K562 (cell line): Measurements from ENCODE around the gene LPIN3. TPM values are rescaled to one million over a fixed set of nuclear protein-coding genes. Genes with fewer than 3 reads are reported as not detected.

Experiments
- DIDO1 ChIP-seq: fragments of 450-650 bp; IDR thresholded peaks from 2 replicates; pipeline ENCODE4 v1.6.1; 2016; ENCODE audit warnings: low read depth, missing biosample characterization, missing genetic modification characterization
- ELK1 ChIP-seq: sonication (generic); formaldehyde crosslinking; IDR thresholded peaks from 2 replicates; pipeline ENCODE4 v1.8.1; 2022; ENCODE audit warnings: missing genetic modification reagents
- ETS2 ChIP-seq: IDR thresholded peaks from 2 replicates; pipeline ENCODE4 v1.6.1; 2016; ENCODE audit warnings: borderline replicate concordance, missing genetic modification characterization, mild to moderate bottlenecking, moderate library complexity, missing compliant biosample characterization; ENCODE audit not compliant: poor library complexity, severe bottlenecking
- ETV1 ChIP-seq: fragments of 450-650 bp; conservative IDR thresholded peaks from 2 replicates; pipeline ENCODE4 v1.6.1; 2016; ENCODE audit warnings: missing genetic modification characterization, control low read depth, low read depth, missing compliant biosample characterization
- GATAD2A ChIP-seq: fragments of 450-650 bp; IDR thresholded peaks from 2 replicates; pipeline ENCODE4 v1.6.1; 2017
- HDAC2 ChIP-seq: fragments of 450-650 bp; IDR thresholded peaks from 2 replicates; pipeline ENCODE4 v1.6.1; 2016; ENCODE audit warnings: mild to moderate bottlenecking
- LARP7 ChIP-seq: fragments of 450-650 bp; IDR thresholded peaks from 2 replicates; pipeline ENCODE4 v1.6.1; 2016
- MAFK ChIP-seq: IDR thresholded peaks from 2 replicates; pipeline ENCODE4 v1.6.1; 2011; ENCODE audit warnings: low read length, improper control_type of control experiment
- MCM3 ChIP-seq: fragments of 450-650 bp; IDR thresholded peaks from 2 replicates; pipeline ENCODE4 v1.6.1; 2016
- NFE2L1 ChIP-seq: fragments of 450-650 bp; IDR thresholded peaks from 2 replicates; pipeline ENCODE4 v1.6.1; 2016; ENCODE audit warnings: missing genetic modification characterization, low read depth, mild to moderate bottlenecking, missing compliant biosample characterization, moderate library complexity, borderline replicate concordance
- NONO ChIP-seq, 2 experiments: fragments of 200-400 bp in 1 of 2; fragments of 450-650 bp in 1 of 2; formaldehyde crosslinking in 1 of 2; IDR thresholded peaks; 2 replicates each; pipeline ENCODE4 v1.6.1; 2017; ENCODE audit warnings: low read depth in 2 of 2, mild to moderate bottlenecking in 2 of 2, moderate library complexity in 2 of 2, low read length in 1 of 2
- RB1 ChIP-seq: fragments of 450-650 bp; IDR thresholded peaks from 2 replicates; pipeline ENCODE4 v1.6.1; 2017; ENCODE audit warnings: low read depth, mild to moderate bottlenecking
- RBFOX2 ChIP-seq: fragments of 200-400 bp; formaldehyde crosslinking; IDR thresholded peaks from 2 replicates; pipeline ENCODE4 v1.6.1; 2017; ENCODE audit warnings: low read depth, mild to moderate bottlenecking, low read length, moderate library complexity
- RBM34 ChIP-seq: fragments of 200-400 bp; formaldehyde crosslinking; IDR thresholded peaks from 2 replicates; pipeline ENCODE4 v1.6.1; 2018; ENCODE audit warnings: low read length, borderline replicate concordance; ENCODE audit not compliant: insufficient read depth
- SAFB ChIP-seq: fragments of 200-400 bp; formaldehyde crosslinking; IDR thresholded peaks from 2 replicates; pipeline ENCODE4 v1.6.1; 2017; ENCODE audit warnings: low read depth, low read length, borderline replicate concordance
- SAP30 ChIP-seq: fragments of 200-600 bp; sonication (generic); IDR thresholded peaks from 2 replicates; pipeline ENCODE4 v1.6.1; 2012; ENCODE audit warnings: borderline replicate concordance, low read depth, mild to moderate bottlenecking, moderate library complexity, low read length, control low read depth, inconsistent platforms; ENCODE audit not compliant: insufficient read depth, poor library complexity, severe bottlenecking
- SOX6 ChIP-seq: fragments of 450-650 bp; IDR thresholded peaks from 2 replicates; pipeline ENCODE4 v1.6.1; 2014; ENCODE audit warnings: mild to moderate bottlenecking
- XRCC5 ChIP-seq: fragments of 200-400 bp; formaldehyde crosslinking; IDR thresholded peaks from 2 replicates; pipeline ENCODE4 v1.6.1; 2017; ENCODE audit warnings: low read depth, mild to moderate bottlenecking, low read length
- ZFP36 ChIP-seq: fragments of 150-350 bp; IDR thresholded peaks from 2 replicates; pipeline ENCODE4 v1.6.1; 2018; ENCODE audit warnings: low read length, low read depth; ENCODE audit not compliant: partially characterized antibody
- ZNF217 ChIP-seq: sonication (generic); formaldehyde crosslinking; IDR thresholded peaks from 2 replicates; pipeline ENCODE4 v1.8.0; 2022; ENCODE audit warnings: mild to moderate bottlenecking, missing genetic modification reagents
- ZNF239 ChIP-seq: fragments of 250-450 bp; sonication (Bioruptor Pico); IDR thresholded peaks from 2 replicates; pipeline ENCODE4 v1.4.0; 2020; ENCODE audit warnings: mild to moderate bottlenecking
- ZNF699 ChIP-seq: fragments of 250-450 bp; sonication (Bioruptor Pico); IDR thresholded peaks from 2 replicates; pipeline ENCODE4 v1.8.0; 2021; ENCODE audit warnings: mild to moderate bottlenecking, moderate library complexity; ENCODE audit not compliant: insufficient replicate concordance
- ZNF77 ChIP-seq: fragments of 250-450 bp; sonication (Bioruptor Pico); IDR thresholded peaks from 2 replicates; pipeline ENCODE4 v1.5.0; 2020
- polyA plus RNA-seq, 8 experiments: library from polyadenylated mRNA; depleted of rRNA in 4 of 8; stranded (reverse) in 5 of 8; unstranded in 3 of 8; fragments of >200 nt; fragmentation: Nextera tagmentation in 2 of 8; fragmentation: Illumina TruSeq in 1 of 8; extraction: Ambion mirVana in 2 of 8; extraction: Trizol in 1 of 8; gene quantifications; 2 replicates each; pipeline versions ENCODE4 v1.2.1 to v1.2.3, GENCODE V29; 2011 to 2014; ENCODE audit warnings: inconsistent platforms in 1 of 8, missing spikeins in 1 of 8
- total RNA-seq, 7 experiments: library from RNA; depleted of rRNA in 6 of 7; stranded (reverse); fragments of >200 nt in 6 of 7; fragmentation: Illumina TruSeq in 2 of 7; extraction: Trizol in 2 of 7; gene quantifications; 2 replicates each; pipeline versions ENCODE4 v1.2.1 to v1.2.3, GENCODE V29; 2011 to 2021; ENCODE audit warnings: low replicate concordance in 1 of 7
- TF ChIP-seq, protein P1 (sequence below): fragments of 450-650 bp; formaldehyde crosslinking; IDR thresholded peaks from 2 replicates; pipeline ENCODE4 v1.4.0; 2020; ENCODE audit warnings: mild to moderate bottlenecking, moderate library complexity
- TF ChIP-seq, protein P2 (sequence below), 2 experiments: IDR thresholded peaks; 2 replicates each; pipeline ENCODE4 v1.6.1; 2011; ENCODE audit warnings: borderline replicate concordance in 1 of 2, control low read depth in 1 of 2, low read depth in 1 of 2, low read length in 1 of 2, mild to moderate bottlenecking in 1 of 2, mixed read lengths in 1 of 2, moderate library complexity in 1 of 2; ENCODE audit not compliant: insufficient read depth in 1 of 2, insufficient read length in 1 of 2, poor library complexity in 1 of 2, severe bottlenecking in 1 of 2; ENCODE audit errors: extremely low read depth in 1 of 2

Gene LPIN3
- total and polyA plus RNA-seq, 9 of the 15 experiments (the other 6 are each of a cell fraction or from before 2014, with no cell fraction given), result 2.2 to 10.4 (median 5.9) TPM

DNA sequence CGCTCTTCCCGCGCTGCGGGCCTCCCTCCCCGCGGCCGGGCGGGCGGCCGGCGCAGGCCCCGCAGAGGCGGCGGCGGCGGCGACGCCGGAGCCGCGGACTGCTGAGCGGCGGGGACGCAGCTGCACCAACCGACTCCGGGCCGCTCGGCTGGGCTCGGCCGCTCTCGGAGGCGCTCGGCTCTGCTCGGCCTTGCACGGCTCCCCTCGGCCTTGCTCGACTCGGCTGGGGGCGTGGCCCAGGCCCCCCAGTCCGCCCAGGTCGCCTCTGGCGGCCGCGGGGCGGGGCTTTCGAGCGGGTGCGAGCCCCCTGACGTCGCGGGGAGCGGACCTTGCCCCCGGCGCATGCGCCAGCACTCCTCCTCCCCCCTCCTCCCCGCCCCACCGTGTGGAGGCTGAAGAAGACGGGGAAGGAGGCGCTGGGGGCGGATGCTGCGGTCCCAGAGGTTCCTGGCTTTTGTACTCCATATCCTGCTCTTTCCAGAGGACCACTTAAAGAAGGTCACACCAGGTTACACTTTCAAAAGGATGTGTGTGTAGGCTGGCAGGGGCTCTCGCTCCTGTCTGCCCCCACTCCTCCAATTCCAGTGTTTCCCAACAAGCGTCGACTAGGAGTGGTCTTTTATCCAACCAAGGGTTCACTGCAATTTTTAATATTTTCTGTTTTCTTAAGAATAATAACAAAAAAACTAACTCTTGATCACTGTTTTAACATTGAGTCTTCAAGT, 22.9 kb upstream of the LPIN3 start, which contains the start of gene ZHX3 (continued):
- TF ChIP-seq, protein P1, sequence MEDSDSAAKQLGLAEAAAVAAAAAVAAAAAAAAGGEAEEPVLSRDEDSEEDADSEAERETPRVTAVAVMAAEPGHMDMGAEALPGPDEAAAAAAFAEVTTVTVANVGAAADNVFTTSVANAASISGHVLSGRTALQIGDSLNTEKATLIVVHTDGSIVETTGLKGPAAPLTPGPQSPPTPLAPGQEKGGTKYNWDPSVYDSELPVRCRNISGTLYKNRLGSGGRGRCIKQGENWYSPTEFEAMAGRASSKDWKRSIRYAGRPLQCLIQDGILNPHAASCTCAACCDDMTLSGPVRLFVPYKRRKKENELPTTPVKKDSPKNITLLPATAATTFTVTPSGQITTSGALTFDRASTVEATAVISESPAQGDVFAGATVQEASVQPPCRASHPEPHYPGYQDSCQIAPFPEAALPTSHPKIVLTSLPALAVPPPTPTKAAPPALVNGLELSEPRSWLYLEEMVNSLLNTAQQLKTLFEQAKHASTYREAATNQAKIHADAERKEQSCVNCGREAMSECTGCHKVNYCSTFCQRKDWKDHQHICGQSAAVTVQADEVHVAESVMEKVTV (CRISPR knock-in tag), result peak; percentile 90
- TF ChIP-seq ZFP36, result no peak
- no peak for TF ChIP-seq SAFB
- no peak for TF ChIP-seq XRCC5
- TF ChIP-seq DIDO1 (tag), result no peak
- TF ChIP-seq, protein P2, sequence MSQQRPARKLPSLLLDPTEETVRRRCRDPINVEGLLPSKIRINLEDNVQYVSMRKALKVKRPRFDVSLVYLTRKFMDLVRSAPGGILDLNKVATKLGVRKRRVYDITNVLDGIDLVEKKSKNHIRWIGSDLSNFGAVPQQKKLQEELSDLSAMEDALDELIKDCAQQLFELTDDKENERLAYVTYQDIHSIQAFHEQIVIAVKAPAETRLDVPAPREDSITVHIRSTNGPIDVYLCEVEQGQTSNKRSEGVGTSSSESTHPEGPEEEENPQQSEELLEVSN (IDR thresholded peaks at IDR 0.05; ENCODE audit: borderline replicate concordance in 1 of 2, extremely low read depth in 1 of 2, insufficient read depth in 1 of 2, insufficient read length in 1 of 2, low read depth in 1 of 2, low read length in 1 of 2, poor library complexity in 1 of 2, severe bottlenecking in 1 of 2), result peak in 1 of 2 experiments; percentile 38
- TF ChIP-seq ELK1 (CRISPR knock-in tag), result no peak
- no peak for TF ChIP-seq ZNF77 (CRISPR knock-in tag)
- no peak for TF ChIP-seq ETS2 (tag)
- TF ChIP-seq GATAD2A, result no peak
- no peak for TF ChIP-seq MAFK
- no peak for TF ChIP-seq ZNF699 (CRISPR knock-in tag)
- TF ChIP-seq NFE2L1, result no peak
- peak; percentile 43 for TF ChIP-seq RBFOX2
- no peak; a peak in 1 of 4 replicates for TF ChIP-seq NONO (IDR thresholded peaks at IDR 0.05; ENCODE audit: low read depth in 2 of 2, low read length in 1 of 2)
- 0 out of 2 replicates have a peak, but pooled peaks have one; percentile 30 for TF ChIP-seq RBM34
- no peak for TF ChIP-seq SOX6
- no peak for TF ChIP-seq SAP30
- no peak for TF ChIP-seq HDAC2
- no peak for TF ChIP-seq ETV1
- TF ChIP-seq ZNF239 (CRISPR knock-in tag), result no peak
- no peak for TF ChIP-seq LARP7
- TF ChIP-seq MCM3, result no peak
- peak; percentile 1; the same call in 1 of the 2 replicates for TF ChIP-seq RB1
- no peak for TF ChIP-seq ZNF217
